Testis (tissue), 3 donors: ENCODE results near the gene MPRIP. TPM values are rescaled to one million over a fixed set of nuclear protein-coding genes. Genes with fewer than 3 reads are reported as not detected.
"Not testable (repeated sequence)": the region's sequence is repeated elsewhere in the genome, so short reads cannot be mapped to it uniquely, and the experiment has no call there.

Source experiments
- DNase-seq: peaks from one replicate; pipeline ENCODE4 v3.0.0-alpha.2; 2019
- H3K27ac ChIP-seq, 2 donors: fragments of 200-600 bp; sonication (generic); one replicate each; pipeline ENCODE4 v1.5.1; 2019
- H3K27me3 ChIP-seq: fragments of 200-600 bp; sonication (generic); one replicate; pipeline ENCODE4 v1.5.1; 2019
- H3K36me3 ChIP-seq: fragments of 200-600 bp; sonication (generic); one replicate; pipeline ENCODE4 v1.5.1; 2017; ENCODE audit warnings: low read depth; ENCODE audit errors: missing control alignments
- H3K4me1 ChIP-seq: fragments of 200-600 bp; sonication (generic); one replicate; pipeline ENCODE4 v1.5.1; 2019
- H3K4me3 ChIP-seq, 2 donors: fragments of 200-600 bp; sonication (generic); one replicate each; pipeline ENCODE4 v1.5.1; 2017 to 2019
- H3K9me3 ChIP-seq: fragments of 200-600 bp; sonication (generic); one replicate; pipeline ENCODE4 v1.5.1; 2017
- CTCF ChIP-seq, 3 experiments: fragments of 450-650 bp in 2 of 3; fragments of 200-600 bp in 1 of 3; sonication (generic) in 1 of 3; IDR thresholded peaks; one replicate each; pipeline ENCODE4 v1.5.1; 2016 to 2019; ENCODE audit warnings: antibody characterized with exemption in 3 of 3, mild to moderate bottlenecking in 2 of 3, moderate library complexity in 1 of 3
- POLR2A ChIP-seq: fragments of 450-650 bp; IDR thresholded peaks from one replicate; pipeline ENCODE4 v1.6.1; 2017; ENCODE audit warnings: antibody characterized with exemption, mild to moderate bottlenecking, moderate library complexity
- WGBS, 2 donors: methylation state at CpG; one replicate each; pipeline ENCODE4 v1.1.5; 2018; 5-methylcytosine and 5-hydroxymethylcytosine counted together
- intact Hi-C: fragments of 100-400 bp; cut with DNase I; formaldehyde crosslinking; loops from one replicate; pipeline ENCODE4 v1.15.1; 2023; ENCODE audit warnings: low total_unique reads
- polyA plus RNA-seq: library from polyadenylated mRNA; stranded (reverse); fragments of 350-450 nt; fragmentation: Illumina TruSeq; extraction: RNeasy Lipid Tissue Mini Kit (QIAGEN cat#74804); gene quantifications from one replicate; pipeline ENCODE4 v1.2.3, GENCODE V29; 2014; ENCODE audit warnings: low read depth, low replicate concordance; ENCODE audit not compliant: insufficient read depth
- total RNA-seq, 2 donors: library from RNA; depleted of rRNA; stranded (reverse); fragments of >200 nt; gene quantifications; one replicate each; pipeline ENCODE4 v1.2.3, GENCODE V29; 2016

The MPRIP gene
- total and polyA plus RNA-seq, 3 donors from 2014 or later = 191 to 337 (median 304) TPM

DNA sequence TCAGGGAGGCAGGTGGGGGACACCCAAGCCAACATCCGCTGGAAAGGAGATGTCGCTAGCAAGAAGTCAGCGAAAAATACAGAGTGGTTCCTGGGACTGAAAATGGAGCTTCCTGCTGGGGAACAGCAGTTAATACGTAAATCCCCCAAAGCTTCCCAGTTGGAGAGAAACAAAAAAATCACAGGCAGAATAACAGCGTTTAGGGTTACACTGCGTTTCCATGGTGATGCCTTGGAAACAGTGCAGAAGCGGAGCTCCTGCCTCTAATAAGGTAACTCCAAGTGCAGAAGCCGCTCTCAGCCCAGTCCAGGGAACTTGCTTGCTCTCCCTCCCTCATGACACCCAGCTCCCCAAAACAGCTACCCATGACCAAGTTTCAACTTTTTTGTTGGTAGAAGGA lies 90.5 kb downstream of the MPRIP start:
- no peaks in the 10 kb centered on the region for H3K9me3 ChIP-seq
- no peak overlapping the region for H3K27ac ChIP-seq
- no peak for DNase-seq
- no peaks in the 10 kb centered on the region for H3K4me1 ChIP-seq
- H3K27me3 ChIP-seq = no peaks in the 10 kb centered on the region
- TF ChIP-seq POLR2A (no peak), CTCF (IDR thresholded peaks at IDR 0.05) (no peak)
- intact Hi-C loops = no loop called here
- no peaks in the 10 kb centered on the region for H3K36me3 ChIP-seq
- 93 to 95% methylated on average over 8 of the region's 8 CpGs for WGBS, 2 donors
- H3K4me3 ChIP-seq = no peak overlapping the region

DNA sequence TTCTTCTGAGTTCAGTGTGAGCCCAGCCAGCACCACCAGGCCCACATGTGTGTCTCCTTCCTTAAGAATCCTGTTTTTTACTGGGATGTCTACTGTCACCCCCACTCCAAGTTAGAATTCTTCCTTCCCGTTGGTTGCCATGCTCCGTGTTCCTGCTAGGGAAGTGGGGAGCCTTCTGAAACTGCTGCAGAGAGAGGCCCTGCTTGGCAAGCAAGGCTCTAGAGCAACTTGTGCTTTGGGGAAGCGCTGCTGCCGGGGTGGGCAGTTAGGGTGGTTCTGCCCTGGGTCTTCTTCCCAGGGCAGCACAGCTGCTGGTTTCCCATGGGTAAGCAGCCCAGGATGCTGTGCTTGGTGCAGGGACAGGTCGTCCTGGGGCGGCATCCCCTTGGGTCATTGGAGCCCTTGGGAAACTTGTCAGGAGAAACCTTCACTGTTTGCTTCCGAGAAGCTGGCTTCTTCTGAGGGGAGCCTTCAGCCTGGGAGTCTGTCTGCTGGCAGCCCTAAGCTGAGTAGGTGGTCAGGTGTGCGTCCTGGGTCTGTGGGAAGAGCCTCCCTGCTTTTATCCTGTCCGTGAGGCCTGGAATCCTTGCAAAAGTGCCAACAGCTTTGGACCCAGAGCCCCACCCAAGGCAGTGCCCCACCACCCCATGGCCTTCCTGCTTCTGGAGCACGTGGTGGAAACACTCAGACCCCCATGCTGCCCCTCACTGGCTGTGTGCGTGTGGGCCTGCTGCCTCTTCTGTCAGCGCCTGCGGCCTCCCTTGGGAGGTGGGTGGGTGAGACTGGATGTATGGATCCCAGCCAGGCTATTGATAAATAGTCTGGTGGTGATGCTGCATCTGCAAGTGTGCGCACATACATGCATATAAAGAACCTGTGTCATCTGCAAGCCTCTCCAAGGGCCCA lies 92.0 kb downstream of the MPRIP start:
- Histone ChIP-seq H3K27ac (no peak overlapping the region), H3K36me3 (no peaks in the 10 kb centered on the region), H3K27me3 (no peaks in the 10 kb centered on the region), H3K4me3 (no peak overlapping the region), H3K4me1 (no peaks in the 10 kb centered on the region), H3K9me3 (no peaks in the 10 kb centered on the region)
- WGBS, 2 donors = 83 to 85% methylated on average over 4 to 14 of the region's 14 CpGs
- TF ChIP-seq POLR2A (no peak), CTCF (IDR thresholded peaks at IDR 0.05) (no peak)
- intact Hi-C loops = no loop called here
- DNase-seq = no peak

- Histone ChIP-seq H3K4me1 (no peaks in the 10 kb centered on the region), H3K9me3 (no peaks in the 10 kb centered on the region), H3K4me3 (no peak overlapping the region), H3K27me3 (no peaks in the 10 kb centered on the region), H3K27ac (no peak overlapping the region), H3K36me3 (no peaks in the 10 kb centered on the region)
- WGBS, 2 donors = 77 to 85% methylated on average over 3 of the region's 3 CpGs
- no peak for DNase-seq
- intact Hi-C loops = no loop called here
- no peak for TF ChIP-seq POLR2A
- no peak for TF ChIP-seq CTCF (IDR thresholded peaks at IDR 0.05)
Measured at GRCh38 chr17:17134957-17135333, 92.7 kb downstream of the MPRIP start.

DNA sequence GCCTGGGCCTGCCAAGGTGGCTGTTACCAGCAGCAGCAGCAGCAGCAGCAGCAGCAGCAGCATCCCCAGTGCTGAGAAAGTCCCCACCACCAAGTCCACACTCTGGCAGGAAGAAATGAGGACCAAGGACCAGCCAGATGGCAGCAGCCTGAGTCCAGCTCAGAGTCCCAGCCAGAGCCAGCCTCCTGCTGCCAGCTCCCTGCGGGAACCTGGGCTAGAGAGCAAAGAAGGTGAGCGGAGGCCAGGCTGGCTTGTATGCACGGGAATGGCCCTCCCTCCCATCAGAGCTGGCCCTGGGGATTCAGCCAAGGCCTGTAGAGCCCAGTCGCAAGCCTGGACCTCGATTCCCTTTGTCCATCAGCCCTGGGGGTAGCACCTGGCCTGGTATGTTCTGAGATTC lies 94.0 kb downstream of the MPRIP start:
- DNase-seq, H3K9me3 ChIP-seq, H3K27me3 ChIP-seq, intact Hi-C loops, H3K4me1 ChIP-seq, H3K4me3 ChIP-seq, H3K36me3 ChIP-seq, H3K27ac ChIP-seq: not testable (repeated sequence)
- WGBS, 2 donors = 90 to 91% methylated on average over 5 of the region's 5 CpGs

DNA sequence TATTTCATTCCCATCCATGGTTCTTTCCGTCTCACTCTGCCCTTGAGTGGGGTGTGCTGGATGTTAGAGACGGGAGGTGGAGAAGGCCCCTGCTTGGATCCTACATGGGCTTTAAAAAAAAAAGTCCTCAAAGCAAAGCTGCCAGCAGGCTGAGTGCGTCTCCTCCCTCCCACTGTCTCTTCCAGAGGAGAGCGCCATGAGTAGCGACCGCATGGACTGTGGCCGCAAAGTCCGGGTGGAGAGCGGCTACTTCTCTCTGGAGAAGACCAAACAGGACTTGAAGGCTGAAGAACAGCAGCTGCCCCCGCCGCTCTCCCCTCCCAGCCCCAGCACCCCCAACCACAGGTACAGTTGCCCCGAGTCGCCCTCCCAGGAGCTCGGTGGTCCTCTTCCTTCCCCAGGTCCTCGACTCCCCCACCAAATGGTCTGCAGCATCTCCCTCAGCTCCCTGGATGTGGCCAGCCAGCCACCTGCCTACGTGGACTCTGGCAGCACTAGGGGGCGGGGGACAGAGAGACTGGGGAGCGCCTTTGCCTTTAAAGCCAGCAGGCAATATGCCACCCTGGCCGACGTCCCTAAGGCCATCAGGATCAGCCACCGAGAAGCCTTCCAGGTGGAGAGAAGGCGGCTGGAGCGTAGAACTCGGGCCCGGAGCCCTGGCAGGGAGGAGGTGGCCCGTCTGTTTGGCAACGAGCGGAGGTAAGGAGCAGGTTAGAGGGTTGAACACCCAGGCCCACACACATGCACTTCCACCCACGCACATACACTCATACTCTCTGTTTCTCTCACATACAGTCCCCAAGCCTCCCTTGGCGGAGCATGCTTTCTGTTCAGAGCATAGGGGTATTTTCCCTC lies 95.7 kb downstream of the MPRIP start:
- intact Hi-C loops = no loop called here
- no peak for TF ChIP-seq POLR2A
- no peak for TF ChIP-seq CTCF (IDR thresholded peaks at IDR 0.05)
- H3K36me3 ChIP-seq = no peaks in the 10 kb centered on the region
- H3K27me3 ChIP-seq = no peaks in the 10 kb centered on the region
- DNase-seq = no peak
- H3K27ac ChIP-seq = no peak overlapping the region
- no peaks in the 10 kb centered on the region for H3K9me3 ChIP-seq
- peaks cover 15% of the 10 kb centered on the region for H3K4me1 ChIP-seq
- no peak overlapping the region for H3K4me3 ChIP-seq
- 67 to 81% methylated on average over 21 to 30 of the region's 30 CpGs for WGBS, 2 donors
